ENCODE data around the gene IFTAP. TPM values are rescaled to one million over a fixed set of nuclear protein-coding genes. Genes with fewer than 3 reads are reported as not detected.

IFTAP gene
- polyA plus RNA-seq, 1 of the 3 experiments (the other 2 are of a cell fraction) = 21.8 TPM

- H3K27ac ChIP-seq (ENCODE audit: low read depth in 2 of 2, low read length in 1 of 2) = peak overlapping the region in 1 of 2 experiments; percentile 58; a peak in 2 of 4 replicates
- ChIA-PET POLR2A (interaction anchor here (0.8 to 1.0 kb wide), 2 partner anchors 44 to 137 kb away, joined by 4 to 5 read pairs; no protein-coding TSS in a partner anchor), CTCF (interaction anchor here (0.5 to 8.0 kb wide), 46 partner anchors 9 to 823 kb away, joined by 3 to 290 read pairs (median 4); partner anchors contain the start of gene TRAF6)
- TF ChIP-seq YY1 (IDR thresholded peaks at IDR 0.05; ENCODE audit: low read depth) (0 out of 2 replicates have a peak, but pooled peaks have one; percentile 27), EP300 (IDR thresholded peaks at IDR 0.05; ENCODE audit: borderline replicate concordance in 1 of 2, low read depth in 1 of 2, low read length in 1 of 2) (0 out of 4 replicates have a peak, but pooled peaks of 1 of the 2 experiments have one; percentile 12), SMC3 (IDR thresholded peaks at IDR 0.05; ENCODE audit: low read depth, low read length) (peak; percentile 93), MEF2A (IDR thresholded peaks at IDR 0.05; ENCODE audit: borderline replicate concordance, low read depth) (no peak), RFX5 (IDR thresholded peaks at IDR 0.05; ENCODE audit: low read length) (0 out of 2 replicates have a peak, but pooled peaks have one; percentile 29), FOSL2 (IDR thresholded peaks at IDR 0.05; ENCODE audit: borderline replicate concordance, low read depth) (no peak), REST (IDR thresholded peaks at IDR 0.05; ENCODE audit: low read depth, low read length) (no peak), PBX3 (IDR thresholded peaks at IDR 0.05) (no peak), GATA2 (CRISPR knock-in tag; IDR thresholded peaks at IDR 0.05) (no peak), CTCF (IDR thresholded peaks at IDR 0.05) (peak; percentile 92), FOXM1 (IDR thresholded peaks at IDR 0.05; ENCODE audit: low read depth) (no peak), RAD21 (IDR thresholded peaks at IDR 0.05; ENCODE audit: low read length) (peak; percentile 99), SIN3A (IDR thresholded peaks at IDR 0.05; ENCODE audit: borderline replicate concordance, low read depth, low read length) (no peak)
- no peak overlapping the region for H3K4me2 ChIP-seq
- H3K9me2 ChIP-seq = no peaks in the 10 kb centered on the region
- H3K4me3 ChIP-seq (ENCODE audit: low read depth in 2 of 2, low read length in 1 of 2) = peak overlapping the region in 1 of 2 experiments; percentile 33; a peak in 1 of 4 replicates
- H3K4me1 ChIP-seq (ENCODE audit: control insufficient read depth in 1 of 2, insufficient read depth in 2 of 2, low read depth in 1 of 2, low read length in 1 of 2) = peaks cover 0 to 3% of the 10 kb centered on the region in 2 experiments; a peak in 2 of 4 replicates
- H2AFZ ChIP-seq (ENCODE audit: low read depth) = peak overlapping the region; percentile 69; the same call in 1 of the 2 replicates
- DNase-seq = peak; percentile 73
- peaks cover 1% of the 10 kb centered on the region; the same call in 1 of the 2 replicates for H3K27me3 ChIP-seq (ENCODE audit: insufficient read depth)
- H3K9me3 ChIP-seq = no peaks in the 10 kb centered on the region
- H4K20me1 ChIP-seq (ENCODE audit: insufficient read depth) = no peaks in the 10 kb centered on the region
- H3F3A ChIP-seq (replicated peaks; ENCODE audit: insufficient read depth) = no peaks in the 10 kb centered on the region
- no peak overlapping the region for H3K9ac ChIP-seq
- H3K36me3 ChIP-seq (replicated peaks in 1 of 2; ENCODE audit: control insufficient read depth in 1 of 2, insufficient read depth in 2 of 2, low read length in 1 of 2) = no peaks in the 10 kb centered on the region
- no peaks in the 10 kb centered on the region for H3K79me2 ChIP-seq (ENCODE audit: insufficient read depth)
- WGBS (ENCODE audit: low lambda C conversion rate) = 37% methylated on average over 5 of the region's 5 CpGs
These were observed 108.2 kb downstream of the IFTAP start for GRCh38 chr11:36702330-36703054.

Measured in SK-N-SH (cell line).